ENCODE measurements around the gene ZNF684.

ZNF684 gene

GRCh38 chr1:40575336-40575735 lies 43.9 kb downstream of the ZNF684 start:
- no peak for DNase-seq

DNA sequence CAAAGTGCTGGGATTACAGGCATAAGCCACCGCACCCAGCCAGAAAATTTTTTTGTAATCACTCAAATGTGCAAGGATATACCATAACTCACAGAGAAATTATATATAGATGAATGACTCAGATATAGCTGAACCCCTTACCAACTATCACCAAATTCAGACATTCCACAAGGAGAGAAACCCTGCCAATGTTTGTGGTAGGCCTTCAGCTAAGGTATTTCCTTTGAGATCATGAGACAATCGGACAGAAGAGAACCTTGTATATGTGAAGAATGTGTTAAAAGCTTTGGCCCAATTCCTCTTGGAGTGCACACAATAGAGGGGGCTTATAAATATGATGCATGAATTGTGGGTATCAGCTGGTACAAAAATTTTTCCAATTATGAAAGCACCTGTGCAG lies 50.7 kb downstream of the ZNF684 start:
- DNase-seq, result no peak

GRCh38 chr1:40583980-40584379 lies 52.5 kb downstream of the ZNF684 start:
- no peak for DNase-seq

DNA sequence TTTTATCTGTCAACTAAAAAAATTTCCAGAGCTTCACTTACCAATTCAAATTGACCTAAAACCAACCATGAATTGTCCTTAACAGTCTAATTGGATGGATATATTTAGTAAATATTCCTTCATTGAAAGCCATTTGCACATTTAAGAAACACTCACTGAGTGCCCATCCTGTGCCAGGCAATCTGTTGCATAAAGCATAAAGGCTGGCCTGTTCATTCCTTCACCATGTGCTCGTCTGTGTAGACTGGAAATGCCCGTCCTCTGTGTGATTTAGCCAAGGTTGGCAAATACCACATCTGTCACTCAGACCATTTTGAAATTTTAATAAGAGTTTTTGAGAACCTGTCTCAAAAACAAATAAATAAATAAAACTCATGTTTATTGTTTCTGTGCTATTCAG lies 57.1 kb downstream of the ZNF684 start:
- DNase-seq, result no peak

DNA sequence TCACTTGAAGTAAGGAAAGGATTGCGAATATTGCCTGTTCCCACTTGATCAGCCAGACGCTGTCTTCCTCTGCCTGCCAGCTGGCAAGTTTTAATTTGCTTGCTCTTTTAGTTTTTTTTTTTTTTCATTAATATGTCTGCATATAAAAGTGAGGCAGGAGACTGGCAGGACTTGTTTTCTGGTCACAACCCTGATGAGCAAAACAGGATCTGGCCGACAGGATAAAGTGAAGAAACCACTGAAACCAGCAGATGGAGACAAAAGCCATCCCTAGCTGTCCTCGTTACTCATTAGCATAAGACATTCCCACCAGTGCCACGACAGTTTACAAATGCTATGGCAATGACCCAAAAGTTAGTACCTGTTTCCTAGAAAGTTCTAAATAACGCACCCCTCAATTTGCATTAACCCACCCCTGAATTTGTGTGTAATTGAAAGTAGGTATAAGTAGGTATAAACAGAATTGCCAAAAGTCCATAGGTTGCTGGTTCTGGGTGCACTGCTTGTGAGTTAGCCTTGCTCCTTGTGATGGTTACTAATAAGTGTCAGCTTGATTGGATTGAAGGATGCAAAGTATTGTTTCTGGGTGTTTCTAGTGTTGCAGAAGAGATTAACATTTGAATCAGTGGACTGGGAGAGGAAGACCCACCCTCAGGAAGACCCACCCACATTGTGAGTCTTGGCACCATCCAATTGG lies 60.8 kb downstream of the ZNF684 start:
- DNase-seq, result peak; percentile 62

DNA sequence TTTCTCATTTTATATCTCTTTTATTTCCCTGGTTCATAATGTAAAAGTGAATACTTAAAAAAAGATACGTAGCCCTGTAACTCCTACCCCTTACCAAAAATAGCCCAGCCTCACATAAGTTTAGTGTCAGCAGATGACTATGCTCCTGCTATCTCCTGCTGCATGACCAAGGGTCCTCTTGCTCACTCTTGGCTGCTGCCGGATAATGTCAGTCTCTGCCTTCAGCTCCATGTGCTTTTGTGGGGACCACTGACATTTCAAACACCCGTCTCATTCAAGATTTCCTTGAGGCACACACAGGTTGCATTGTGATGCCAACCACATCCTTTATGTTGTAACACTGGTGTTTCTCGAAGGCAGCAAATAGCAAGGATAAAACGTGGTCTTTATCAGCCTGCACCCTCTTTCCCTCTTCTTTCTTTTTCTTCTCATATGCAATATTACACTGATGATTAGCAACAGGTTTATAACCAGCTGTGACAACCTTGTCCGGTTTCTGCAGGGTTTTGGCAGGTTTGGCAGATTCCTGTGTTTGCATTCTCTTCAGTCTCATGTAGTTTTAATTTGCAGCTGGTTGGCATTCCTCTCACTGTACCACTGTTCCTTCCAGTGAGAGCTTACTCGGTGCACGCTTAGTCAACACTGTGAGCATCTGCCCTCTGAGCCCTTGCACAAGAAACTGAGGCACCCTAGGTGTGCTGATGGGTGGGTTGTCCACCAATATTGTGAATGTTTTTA lies 62.2 kb downstream of the ZNF684 start:
- DNase-seq, result peak; percentile 40

GRCh38 chr1:40594187-40594531 lies 62.7 kb downstream of the ZNF684 start:
- DNase-seq, result peak; percentile 69

- DNase-seq, result peak; percentile 50
These were observed 64.2 kb downstream of the ZNF684 start for GRCh38 chr1:40595623-40596022.
